Ovary (tissue), 9 donors: ENCODE results near the gene SRL. TPM values are rescaled to one million over a fixed set of nuclear protein-coding genes. Genes with fewer than 3 reads are reported as not detected.

Experiments
- DNase-seq, 5 donors: peaks; one replicate each; pipeline ENCODE4 v3.0.0-alpha.2; 2019 to 2020
- H3K27ac ChIP-seq, 2 donors: fragments of 200-600 bp; one replicate each; pipeline versions ENCODE4 v1.5.1 to v1.8.0; 2019 to 2022
- H3K27me3 ChIP-seq: fragments of 200-600 bp; one replicate; pipeline ENCODE4 v1.8.0; 2022
- H3K36me3 ChIP-seq: fragments of 200-600 bp; sonication (generic); one replicate; pipeline ENCODE4 v1.5.1; 2019
- H3K4me1 ChIP-seq: one replicate; pipeline ENCODE4 v1.8.1; 2013; ENCODE audit warnings: mild to moderate bottlenecking, moderate library complexity; ENCODE audit not compliant: insufficient read depth
- H3K4me3 ChIP-seq: fragments of 200-600 bp; sonication (generic); one replicate; pipeline ENCODE4 v1.5.1; 2017
- H3K9me3 ChIP-seq, 2 donors: fragments of 200-600 bp in 1 of 2; sonication (generic) in 1 of 2; one replicate each; pipeline versions ENCODE4 v1.5.1 to v1.8.1; 2013 to 2019; ENCODE audit warnings: mild to moderate bottlenecking in 1 of 2, moderate library complexity in 1 of 2
- EP300 ChIP-seq: sonication (generic); formaldehyde crosslinking; IDR thresholded peaks from one replicate; pipeline ENCODE4 v1.6.1; 2017; ENCODE audit warnings: antibody characterized with exemption
- POLR2A ChIP-seq: fragments of 450-650 bp; IDR thresholded peaks from one replicate; pipeline ENCODE4 v1.6.1; 2017; ENCODE audit warnings: antibody characterized with exemption, mild to moderate bottlenecking, moderate library complexity
- WGBS, 3 donors: extraction: QIAGEN DNeasy Blood & Tissue Kit in 1 of 3; methylation state at CpG; one replicate each; pipeline versions ENCODE4 v1.1.5 to v1.1.7; 2013 to 2017; 5-methylcytosine and 5-hydroxymethylcytosine counted together
- intact Hi-C, 4 donors: fragments of 100-400 bp; cut with DNase I; formaldehyde crosslinking; loops; one replicate each; pipeline versions ENCODE4 v1.11.0 to v1.15.1; 2022 to 2023
- polyA plus RNA-seq, 2 donors: library from polyadenylated mRNA; stranded (reverse); fragments of 200-250 nt in 1 of 2; fragments of 350-450 nt in 1 of 2; fragmentation: Illumina TruSeq in 1 of 2; extraction: RNeasy Lipid Tissue Mini Kit (QIAGEN cat#74804) in 1 of 2; gene quantifications; one replicate each; pipeline ENCODE4 v1.2.3, GENCODE V29; 2013 to 2014
- total RNA-seq, 7 donors: library from RNA; depleted of rRNA in 2 of 7; stranded (reverse); fragments of >200 nt in 2 of 7; fragmentation: NEBNext Ultra II Directional in 3 of 7; extraction: Animal tissue kit (Norgen Biotek cat#: 25700) in 3 of 7; gene quantifications; one replicate each; pipeline versions ENCODE4 v1.1.0 to v1.2.4, GENCODE V29; 2016 to 2023
- TF ChIP-seq, protein P1 (sequence below), 3 donors: fragments of 450-650 bp in 2 of 3; fragments of 200-600 bp in 1 of 3; IDR thresholded peaks; one replicate each; pipeline versions ENCODE4 v1.5.1 to v1.8.0; 2016 to 2022; ENCODE audit warnings: antibody characterized with exemption in 3 of 3, mild to moderate bottlenecking in 1 of 3
- donor health status: DM: no; HTN: no; CAD: no; lungs with moderate emphysema.
- donor health status: DM: no; HTN: no; CAD: no.
- donor health status: Bipolar disorder and iron deficiency.
- donor health status: DM: yes; HTN: yes; CAD: no.
- donor health status: DM: no; HTN: no; CAD: no.
- donor health status: DM: yes; HTN: yes; CAD: no.

Gene SRL
- total and polyA plus RNA-seq, 9 donors: under 0.01 to 7.5 (median 1.0) TPM

DNA sequence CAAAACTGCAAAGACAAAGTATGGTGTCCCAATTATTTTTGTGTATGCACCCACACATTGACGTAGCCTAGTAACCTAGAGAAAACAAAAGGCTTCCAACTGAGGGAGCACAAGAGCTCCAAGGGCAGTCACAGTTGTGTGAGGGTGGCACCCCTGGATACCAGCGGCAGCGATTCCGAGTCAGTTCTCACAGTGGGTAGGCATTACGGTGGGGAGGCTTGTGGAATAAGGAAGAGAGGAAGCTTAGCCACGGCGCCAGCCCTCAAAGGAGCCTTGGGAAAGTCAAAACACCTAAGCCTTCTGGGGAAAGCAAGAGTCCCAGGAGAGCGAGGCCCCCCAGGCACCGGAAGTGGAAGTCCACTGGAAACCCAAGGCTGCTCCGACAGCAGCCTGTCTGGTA, 94.6 kb downstream of the SRL start:
- intact Hi-C loops: no loop called here
- no peaks in the 10 kb centered on the region for H3K27me3 ChIP-seq
- 93 to 95% (median 94%) methylated on average over 10 of the region's 10 CpGs for WGBS, 3 donors

DNA sequence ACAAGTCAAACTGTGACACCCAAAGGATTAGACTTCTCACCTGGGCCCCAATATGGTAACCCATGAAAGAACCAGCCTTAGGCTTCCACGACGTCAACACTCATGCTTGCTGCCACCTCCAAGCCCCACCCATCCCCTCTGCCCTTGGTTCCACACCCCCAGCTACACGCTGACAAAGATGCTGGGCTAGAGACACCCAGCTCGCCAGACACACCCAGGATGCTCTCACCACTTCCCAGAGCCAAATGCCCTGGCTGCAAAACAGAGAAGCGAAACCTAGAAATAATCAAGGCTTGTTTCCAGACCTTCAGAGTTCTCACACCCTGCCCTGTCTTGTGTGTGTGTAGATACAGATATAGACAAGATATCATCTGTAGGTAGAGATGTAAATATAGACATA, 99.6 kb downstream of the SRL start:
- WGBS, 3 donors: 77 to 79% (median 78%) methylated on average over 5 of the region's 5 CpGs
- Histone ChIP-seq H3K4me3 (no peak overlapping the region), H3K36me3 (no peaks in the 10 kb centered on the region), H3K4me1 (no peaks in the 10 kb centered on the region), H3K9me3 (no peaks in the 10 kb centered on the region), H3K27ac (no peak overlapping the region), H3K27me3 (no peaks in the 10 kb centered on the region)
- no peak for DNase-seq
- intact Hi-C loops: no loop called here
- TF ChIP-seq POLR2A (no peak), EP300 (no peak)
- TF ChIP-seq, protein P1, sequence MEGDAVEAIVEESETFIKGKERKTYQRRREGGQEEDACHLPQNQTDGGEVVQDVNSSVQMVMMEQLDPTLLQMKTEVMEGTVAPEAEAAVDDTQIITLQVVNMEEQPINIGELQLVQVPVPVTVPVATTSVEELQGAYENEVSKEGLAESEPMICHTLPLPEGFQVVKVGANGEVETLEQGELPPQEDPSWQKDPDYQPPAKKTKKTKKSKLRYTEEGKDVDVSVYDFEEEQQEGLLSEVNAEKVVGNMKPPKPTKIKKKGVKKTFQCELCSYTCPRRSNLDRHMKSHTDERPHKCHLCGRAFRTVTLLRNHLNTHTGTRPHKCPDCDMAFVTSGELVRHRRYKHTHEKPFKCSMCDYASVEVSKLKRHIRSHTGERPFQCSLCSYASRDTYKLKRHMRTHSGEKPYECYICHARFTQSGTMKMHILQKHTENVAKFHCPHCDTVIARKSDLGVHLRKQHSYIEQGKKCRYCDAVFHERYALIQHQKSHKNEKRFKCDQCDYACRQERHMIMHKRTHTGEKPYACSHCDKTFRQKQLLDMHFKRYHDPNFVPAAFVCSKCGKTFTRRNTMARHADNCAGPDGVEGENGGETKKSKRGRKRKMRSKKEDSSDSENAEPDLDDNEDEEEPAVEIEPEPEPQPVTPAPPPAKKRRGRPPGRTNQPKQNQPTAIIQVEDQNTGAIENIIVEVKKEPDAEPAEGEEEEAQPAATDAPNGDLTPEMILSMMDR (IDR thresholded peaks at IDR 0.05): no peak

More for the DNA sequence above, 94.6 kb downstream of the SRL start:
- no peak overlapping the region for H3K27ac ChIP-seq
- no peaks in the 10 kb centered on the region for H3K9me3 ChIP-seq
- no peaks in the 10 kb centered on the region for H3K4me1 ChIP-seq
- DNase-seq: no peak
- H3K4me3 ChIP-seq: no peak overlapping the region
- no peaks in the 10 kb centered on the region for H3K36me3 ChIP-seq
- TF ChIP-seq, protein P1 (IDR thresholded peaks at IDR 0.05): no peak
- TF ChIP-seq EP300 (no peak), POLR2A (no peak)

DNA sequence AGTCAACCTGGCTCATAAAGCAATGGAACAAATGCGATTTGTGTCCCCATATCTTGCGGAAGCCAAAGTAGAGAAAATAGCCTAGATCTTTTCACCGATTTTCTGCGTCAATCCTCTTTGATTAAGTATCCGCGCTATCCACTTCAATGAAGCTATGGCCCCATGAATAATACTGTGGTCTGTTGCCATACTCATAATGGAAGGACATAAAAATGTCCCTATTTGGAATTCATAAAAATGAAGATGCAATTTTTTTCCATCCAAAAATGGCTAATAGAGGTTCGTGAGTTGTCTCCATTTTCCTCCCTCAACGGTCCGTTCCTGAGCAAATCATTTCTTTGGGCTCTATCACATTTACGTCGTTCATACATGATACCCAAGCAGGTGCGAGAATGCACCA, 100.3 kb downstream of the SRL start:
- no peaks in the 10 kb centered on the region for H3K4me1 ChIP-seq
- no peaks in the 10 kb centered on the region for H3K36me3 ChIP-seq
- H3K27ac ChIP-seq: no peak overlapping the region
- TF ChIP-seq, protein P1 (IDR thresholded peaks at IDR 0.05): no peak
- TF ChIP-seq EP300: no peak
- no peak for TF ChIP-seq POLR2A
- 92 to 94% (median 93%) methylated on average over 12 of the region's 12 CpGs for WGBS, 3 donors
- intact Hi-C loops: no loop called here
- H3K9me3 ChIP-seq: no peaks in the 10 kb centered on the region
- DNase-seq: no peak
- H3K27me3 ChIP-seq: no peaks in the 10 kb centered on the region
- no peak overlapping the region for H3K4me3 ChIP-seq

DNA sequence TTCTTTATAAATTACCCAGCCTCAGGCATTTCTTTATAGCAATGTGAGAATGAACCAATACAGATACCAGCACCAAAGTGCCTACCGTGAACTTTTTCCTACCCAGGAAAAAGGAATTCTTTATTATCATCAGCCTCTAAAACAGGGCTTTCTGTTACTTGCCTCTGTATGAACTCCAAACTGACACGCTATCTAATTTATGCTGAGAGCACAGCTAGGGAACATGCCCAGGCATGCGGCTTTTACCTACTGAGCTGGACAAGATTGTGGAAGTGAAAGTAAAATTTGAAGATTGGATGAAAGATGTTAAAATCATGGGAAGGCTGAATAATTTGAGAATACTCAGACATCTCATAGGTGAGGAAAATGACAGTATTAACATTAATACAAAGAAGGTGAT, 101.2 kb downstream of the SRL start:
- Histone ChIP-seq H3K9me3 (no peaks in the 10 kb centered on the region), H3K27me3 (no peaks in the 10 kb centered on the region), H3K4me3 (no peak overlapping the region), H3K4me1 (no peaks in the 10 kb centered on the region), H3K27ac (no peak overlapping the region), H3K36me3 (no peaks in the 10 kb centered on the region)
- intact Hi-C loops: no loop called here
- 75 to 82% (median 77%) methylated on average over 3 of the region's 3 CpGs for WGBS, 3 donors
- no peak for DNase-seq
- TF ChIP-seq EP300: no peak
- TF ChIP-seq POLR2A: no peak
- TF ChIP-seq, protein P1 (IDR thresholded peaks at IDR 0.05): no peak

DNA sequence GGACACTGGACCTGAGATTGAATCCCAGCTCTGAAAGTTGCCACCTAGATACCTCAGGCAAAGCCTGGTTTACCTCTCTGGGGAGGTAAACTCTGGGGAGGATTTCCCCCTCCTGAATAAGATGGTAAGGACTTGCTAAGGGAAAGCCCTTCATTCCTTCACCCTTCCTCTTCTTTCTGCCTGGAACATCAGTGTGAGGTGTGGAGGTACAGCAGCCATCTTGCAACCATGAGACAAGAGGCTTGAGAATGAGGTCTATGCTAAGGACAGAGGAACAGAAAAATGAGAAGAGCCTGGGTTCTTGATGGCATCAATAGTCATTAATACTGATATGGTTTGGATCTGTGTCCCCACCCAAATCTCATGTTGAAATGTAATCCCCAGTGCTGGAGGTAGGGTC, 101.9 kb downstream of the SRL start:
- Histone ChIP-seq H3K4me3 (no peak overlapping the region), H3K9me3 (no peaks in the 10 kb centered on the region), H3K4me1 (no peaks in the 10 kb centered on the region), H3K36me3 (no peaks in the 10 kb centered on the region), H3K27me3 (no peaks in the 10 kb centered on the region), H3K27ac (no peak overlapping the region)
- DNase-seq: no peak
- intact Hi-C loops: no loop called here
- TF ChIP-seq EP300 (no peak), POLR2A (no peak)
- TF ChIP-seq, protein P1 (IDR thresholded peaks at IDR 0.05): no peak
